HG03442 (cell line): ENCODE data around the gene USP32.

ENCODE experiments used
- ATAC-seq: cut with Tn5 transposase; IDR thresholded peaks from one replicate; pipeline ENCODE4 v1.9.1; 2021; ENCODE audit warnings: mild to moderate bottlenecking, moderate library complexity; ENCODE audit not compliant: unreplicated experiment

The USP32 gene

GRCh38 chr17:60159479-60159866 lies 232.5 kb downstream of the USP32 start:
- no peak for ATAC-seq

GRCh38 chr17:60158751-60159478 lies 233.0 kb downstream of the USP32 start:
- no peak for ATAC-seq

DNA sequence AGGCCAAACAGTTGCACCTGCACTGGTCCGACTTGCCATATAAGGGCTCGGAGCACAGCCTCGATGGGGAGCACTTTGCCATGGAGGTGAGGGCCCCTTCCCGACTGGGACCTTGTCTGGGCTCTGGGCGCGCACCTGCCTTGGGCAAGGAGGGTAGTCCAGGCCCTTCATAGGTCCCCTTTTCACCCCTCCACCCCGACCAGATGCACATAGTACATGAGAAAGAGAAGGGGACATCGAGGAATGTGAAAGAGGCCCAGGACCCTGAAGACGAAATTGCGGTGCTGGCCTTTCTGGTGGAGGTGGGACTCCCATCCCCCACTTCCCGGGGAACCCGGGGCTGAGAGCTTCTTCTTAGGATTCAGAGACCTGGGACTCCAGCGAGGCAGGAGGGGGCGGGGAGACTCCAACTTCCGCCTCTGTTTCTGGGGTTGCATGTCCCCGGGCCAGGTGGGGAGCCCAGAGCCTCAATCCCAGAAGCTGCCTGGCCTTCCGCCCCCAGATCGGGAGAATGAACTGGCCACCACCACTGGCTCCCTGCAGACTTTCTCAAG lies 234.4 kb downstream of the USP32 start:
- ATAC-seq: no peak

DNA sequence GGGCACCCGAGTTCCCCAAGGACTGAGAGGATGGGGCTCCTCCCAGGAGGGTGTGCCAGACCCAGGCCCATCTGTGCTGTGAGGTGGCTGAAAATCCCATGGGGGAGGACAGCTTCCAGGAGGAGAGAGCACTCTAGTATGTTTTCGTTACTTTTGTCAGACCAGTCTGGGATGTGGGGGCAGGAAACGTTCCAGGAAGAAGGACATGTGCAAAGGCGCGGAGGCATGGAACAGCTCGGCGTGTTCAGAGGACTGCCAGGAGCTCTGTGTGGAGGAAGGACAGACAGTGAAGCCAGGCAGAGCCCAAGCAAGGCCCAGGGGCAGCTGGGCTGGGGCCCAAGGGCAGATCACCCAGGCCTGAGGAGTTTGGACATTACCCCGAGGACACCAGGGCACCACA lies 235.2 kb downstream of the USP32 start:
- no peak for ATAC-seq

- no peak for ATAC-seq
Observed at GRCh38 chr17:60155815-60156214, 236.1 kb downstream of the USP32 start.

- ATAC-seq: no peak
Observed at GRCh38 chr17:60155427-60155814, 236.5 kb downstream of the USP32 start.

DNA sequence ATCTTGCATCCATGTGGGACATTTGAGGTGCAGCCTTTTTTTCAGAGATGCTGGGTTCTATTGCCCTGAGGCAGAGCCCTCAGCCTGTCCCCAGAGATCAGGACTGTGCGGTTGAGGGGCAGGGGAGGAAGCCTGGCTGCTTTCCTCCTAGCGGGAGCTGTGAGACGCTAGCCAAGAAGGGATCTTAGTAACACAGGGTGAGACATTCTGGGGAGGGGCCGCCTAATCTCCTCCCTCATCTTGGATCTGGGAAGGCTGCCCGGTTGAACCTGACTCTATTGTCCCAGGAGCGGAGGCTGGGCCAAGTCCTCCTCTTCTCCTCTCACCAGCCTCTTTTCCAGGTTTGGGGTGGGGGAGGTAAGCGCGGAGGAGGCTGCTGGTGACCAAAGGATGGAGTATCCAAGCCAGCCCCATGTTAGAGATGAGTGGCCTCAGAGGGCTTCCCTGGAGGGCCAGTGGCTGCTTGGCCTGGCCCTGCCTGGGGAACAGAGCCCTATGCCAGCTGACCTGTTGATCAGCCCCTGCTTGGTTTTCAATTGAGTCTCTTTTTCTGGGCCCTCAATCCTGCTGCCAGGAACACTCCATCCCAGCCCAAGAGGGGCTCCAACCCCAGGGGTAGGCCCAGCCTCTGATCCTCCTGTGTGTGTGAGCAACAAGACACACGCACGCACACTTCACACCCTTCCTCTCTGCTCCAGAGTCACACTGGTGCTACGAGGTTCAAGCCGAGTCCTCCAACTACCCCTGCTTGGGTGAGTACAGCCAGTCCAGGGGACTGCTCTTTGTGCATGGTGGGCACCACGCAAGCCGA lies 237.1 kb downstream of the USP32 start:
- ATAC-seq: no peak

- no peak for ATAC-seq
Observed at GRCh38 chr17:60153606-60154390, 238.1 kb downstream of the USP32 start.

DNA sequence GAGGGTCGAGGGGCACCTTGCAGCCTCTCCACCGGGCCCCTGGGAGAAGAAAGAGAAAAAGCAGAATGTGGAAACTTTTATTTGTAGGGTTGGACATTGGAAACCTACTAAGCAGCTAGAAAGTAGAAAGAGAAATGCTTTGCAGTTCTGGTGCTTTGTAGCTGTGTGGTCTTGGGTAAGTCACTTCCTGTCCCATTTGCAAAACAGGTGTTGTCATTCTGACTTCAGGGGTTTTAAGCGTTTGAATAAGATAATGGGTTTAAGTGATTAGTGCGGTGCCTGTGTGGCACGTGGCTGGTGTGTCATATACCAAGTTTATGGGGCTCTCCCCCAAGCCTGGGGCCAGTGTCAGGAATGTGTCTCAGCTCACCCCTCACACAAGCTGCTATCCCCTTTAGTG lies 240.6 kb downstream of the USP32 start:
- ATAC-seq: peak; percentile 56

DNA sequence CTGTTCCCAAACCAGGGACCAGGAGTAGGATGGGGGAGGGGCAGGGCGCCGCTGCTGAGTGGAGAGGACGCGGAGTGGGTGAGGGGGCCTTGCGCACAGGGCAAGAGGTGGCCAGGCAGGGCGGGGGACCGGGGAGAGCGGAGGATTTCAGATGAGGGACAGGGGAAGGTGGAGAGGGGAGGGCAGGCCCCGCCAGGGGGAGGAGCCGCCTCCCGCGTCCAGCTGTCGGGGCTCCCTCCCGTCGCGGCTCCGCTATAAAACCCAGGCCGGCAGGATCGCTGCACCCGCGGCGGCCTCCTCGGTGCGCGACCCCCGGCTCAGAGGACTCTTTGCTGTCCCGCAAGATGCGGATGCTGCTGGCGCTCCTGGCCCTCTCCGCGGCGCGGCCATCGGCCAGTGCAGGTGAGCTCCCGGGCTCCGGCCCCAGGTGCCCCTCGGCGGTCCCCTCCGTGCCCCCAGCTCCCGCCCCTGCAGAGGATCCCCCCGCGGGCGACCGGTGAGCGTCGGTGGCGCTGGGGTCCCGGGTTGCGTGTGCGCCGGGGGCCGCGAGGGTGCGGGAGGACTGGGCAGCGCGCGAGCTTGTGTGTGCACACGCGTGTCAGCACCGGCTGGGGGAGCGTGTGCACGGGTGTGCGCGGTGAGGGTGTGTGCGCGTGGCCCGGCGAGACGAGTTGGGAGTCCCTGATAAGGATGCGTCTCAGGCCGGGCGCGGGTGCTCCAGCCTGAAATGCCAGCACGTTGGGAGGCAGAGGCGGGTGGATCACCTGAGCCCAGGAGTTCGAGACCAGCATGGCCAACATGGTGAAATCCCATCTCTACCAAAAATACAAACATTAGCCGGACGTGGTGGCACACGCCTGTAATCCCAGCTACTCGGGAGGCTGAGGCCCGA lies 242.0 kb downstream of the USP32 start, which contains the start of gene CA4:
Gene CA4 (plus strand): TSS at position 283 of the 892 bp plus-strand sequence. CDS start 62 bp downstream, at position 345.
- ATAC-seq: no peak

DNA sequence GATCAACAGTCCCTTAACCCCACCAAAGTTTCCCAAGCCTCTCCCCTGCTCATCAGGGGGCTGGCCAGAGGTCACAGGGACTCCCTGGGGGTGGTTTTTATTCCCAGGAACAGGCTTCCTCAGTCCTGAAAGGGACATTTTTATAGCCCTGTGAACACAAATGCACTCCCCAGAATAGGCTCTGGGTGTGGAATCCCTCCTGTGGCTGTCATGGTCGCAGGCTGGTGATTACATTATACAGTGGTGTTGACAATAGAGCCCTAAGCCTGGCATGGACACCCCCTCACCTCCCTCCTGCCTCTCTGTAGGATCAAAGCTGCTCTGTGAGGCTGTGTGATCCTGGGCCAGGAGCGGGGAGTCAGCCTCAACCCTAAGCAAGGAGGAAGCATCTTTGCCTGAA lies 243.6 kb downstream of the USP32 start:
- ATAC-seq: no peak

GRCh38 chr17:60147553-60148223 lies 244.2 kb downstream of the USP32 start:
- no peak for ATAC-seq

- no peak for ATAC-seq
Observed at GRCh38 chr17:60146206-60146605, 245.7 kb downstream of the USP32 start.

- ATAC-seq: no peak
Observed at GRCh38 chr17:60145006-60145935, 246.7 kb downstream of the USP32 start.

DNA sequence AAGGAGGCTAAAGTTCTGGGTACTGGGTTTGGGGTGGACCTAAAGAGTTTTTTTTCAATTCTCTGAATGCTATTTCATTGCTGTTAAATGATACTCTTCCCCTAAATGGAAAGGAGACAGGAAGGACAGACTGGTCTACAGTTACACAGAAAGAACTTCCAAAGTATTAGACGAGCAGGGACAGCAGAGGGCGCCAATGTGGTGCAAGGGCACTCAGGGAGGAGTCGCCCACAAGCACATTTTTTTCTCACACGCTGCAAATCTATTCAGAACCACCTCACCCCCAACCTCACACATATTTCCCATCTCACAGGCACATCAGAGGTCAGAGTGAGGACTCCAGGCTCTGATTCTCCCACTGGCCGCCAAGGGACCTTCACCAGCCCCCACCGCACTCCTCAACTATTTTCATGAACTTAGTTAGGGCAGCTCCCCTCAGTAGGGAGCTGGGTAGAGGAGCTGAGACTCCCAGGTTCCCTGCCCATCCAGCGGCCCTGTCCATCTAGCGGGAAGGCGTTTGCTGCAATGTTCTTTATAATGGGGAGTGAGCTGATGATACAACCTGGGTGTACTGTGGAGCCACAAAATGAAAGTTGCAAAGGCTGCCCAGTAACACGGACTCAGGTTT lies 248.9 kb downstream of the USP32 start:
- no peak for ATAC-seq

DNA sequence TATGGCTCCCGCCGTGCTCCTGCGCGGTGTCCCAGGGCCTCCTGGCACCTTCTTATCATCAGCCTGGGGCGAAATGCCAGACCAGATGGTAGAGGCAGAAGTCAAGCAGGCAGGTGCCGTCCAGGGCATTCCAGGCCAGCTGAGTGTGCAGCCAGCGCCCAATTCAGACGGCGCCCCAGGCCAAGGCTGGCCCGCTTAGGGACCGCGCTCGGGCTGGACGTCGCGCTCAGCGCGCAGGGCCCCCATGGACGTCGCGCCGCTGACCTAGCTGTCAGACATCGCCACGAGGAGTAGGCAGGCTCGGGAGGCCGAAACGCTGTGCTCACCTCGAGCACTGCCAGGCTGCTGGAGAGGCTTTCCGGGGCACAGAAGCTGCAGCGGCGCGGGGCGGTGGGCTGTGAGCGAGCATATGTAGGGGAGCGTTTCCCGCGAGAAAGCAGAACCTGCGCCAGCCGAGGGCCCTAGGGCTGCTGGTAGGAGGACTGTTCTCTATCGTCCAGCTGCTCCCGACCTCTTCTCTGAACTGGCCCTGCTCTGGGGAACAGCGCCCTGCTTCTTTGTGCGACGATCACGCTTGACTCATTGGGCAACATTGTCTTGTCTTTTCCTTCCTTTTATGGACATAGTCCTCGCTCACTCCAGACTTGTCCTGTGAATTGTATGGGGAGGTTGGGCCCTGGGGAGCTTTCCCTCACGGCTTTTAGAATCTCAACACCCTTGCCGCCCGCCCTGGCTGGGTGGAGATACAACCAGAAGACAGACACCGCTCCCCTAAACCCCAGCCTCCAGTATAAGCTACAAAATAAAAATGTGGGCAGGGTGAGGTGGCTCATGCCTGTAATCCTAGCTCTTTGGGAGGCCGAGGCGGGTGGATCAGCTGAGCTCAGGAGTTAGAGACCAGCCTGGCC lies 250.6 kb downstream of the USP32 start:
- no peak for ATAC-seq
